Superior temporal gyrus (tissue), 1 donor: ENCODE results near the gene SSTR3.
A peak's percentile ranks its signal among the peaks of the same experiment; 100 is the strongest.

Source experiments
- DNase-seq: peaks from one replicate; pipeline ENCODE4 v3.0.0-alpha.2; 2016; ENCODE audit errors: extremely low spot score

The SSTR3 gene

GRCh38 chr22:37167176-37167980 lies 44.9 kb downstream of the SSTR3 start:
- DNase-seq = no peak

GRCh38 chr22:37166675-37167066 lies 45.6 kb downstream of the SSTR3 start:
- peak; percentile 86 for DNase-seq

GRCh38 chr22:37165940-37166674 lies 46.2 kb downstream of the SSTR3 start:
- DNase-seq = no peak

GRCh38 chr22:37165066-37165465 lies 47.2 kb downstream of the SSTR3 start:
- no peak for DNase-seq

- no peak for DNase-seq
Observed at GRCh38 chr22:37164505-37164887, 47.8 kb downstream of the SSTR3 start.

- DNase-seq = no peak
Observed at GRCh38 chr22:37163575-37164504, 48.4 kb downstream of the SSTR3 start.

GRCh38 chr22:37163096-37163489 lies 49.2 kb downstream of the SSTR3 start:
- no peak for DNase-seq

- no peak for DNase-seq
Observed at GRCh38 chr22:37162221-37163095, 49.8 kb downstream of the SSTR3 start.

- no peak for DNase-seq
Observed at GRCh38 chr22:37161443-37161842, 50.8 kb downstream of the SSTR3 start.

- no peak for DNase-seq
Observed at GRCh38 chr22:37160027-37160426, 52.2 kb downstream of the SSTR3 start.

GRCh38 chr22:37158963-37159290 lies 53.4 kb downstream of the SSTR3 start:
- no peak for DNase-seq

- no peak for DNase-seq
Observed at GRCh38 chr22:37157516-37158285, 54.6 kb downstream of the SSTR3 start.

GRCh38 chr22:37156686-37157435 lies 55.4 kb downstream of the SSTR3 start:
- DNase-seq = no peak

- DNase-seq = no peak
Observed at GRCh38 chr22:37155971-37156370, 56.3 kb downstream of the SSTR3 start.

GRCh38 chr22:37154925-37155712 lies 57.2 kb downstream of the SSTR3 start:
- DNase-seq = no peak
